ENCODE results near the gene CSMD2. TPM values are rescaled to one million over a fixed set of nuclear protein-coding genes. Genes with fewer than 3 reads are reported as not detected.

The CSMD2 gene
- total and polyA plus RNA-seq, 2 of the 8 experiments (the other 6 are each of a cell fraction or from before 2014, with no cell fraction given) = 7.0 to 14.7 TPM

- H3K36me3 ChIP-seq (ENCODE audit: control insufficient read depth in 2 of 4, insufficient read depth in 4 of 4, low read length in 3 of 4) = no peaks in the 10 kb centered on the region
- H3K4me3 ChIP-seq (ENCODE audit: extremely low read depth in 1 of 4, insufficient read depth in 2 of 4, low read depth in 3 of 4, low read length in 4 of 4) = no peak overlapping the region
- no peak overlapping the region for H3K4me2 ChIP-seq (ENCODE audit: insufficient read depth in 1 of 2, low read depth in 2 of 2, low read length in 2 of 2)
- no peak overlapping the region; the same call in 1 of the 2 replicates for H3K18ac ChIP-seq (ENCODE audit: extremely low read depth, low read length)
- peaks cover 0 to 6% of the 10 kb centered on the region in 2 experiments for H4K20me1 ChIP-seq (replicated peaks in 1 of 2; ENCODE audit: control insufficient read depth in 1 of 2, insufficient read depth in 2 of 2, low read length in 2 of 2)
- no peak overlapping the region for H4K8ac ChIP-seq (ENCODE audit: extremely low read depth, insufficient read depth, low read length)
- no peak overlapping the region for H2BK20ac ChIP-seq (ENCODE audit: low read length)
- no peak overlapping the region; the same call in 1 of the 2 replicates for H2BK15ac ChIP-seq (ENCODE audit: low read length)
- WGBS, 2 experiments (ENCODE audit: extremely low coverage in 1 of 2, insufficient coverage in 1 of 2, insufficient read length in 1 of 2, insufficient replicate concordance in 2 of 2, low coverage in 1 of 2, low lambda C conversion rate in 2 of 2, missing lambda C conversion rate in 1 of 2) = 85% methylated on average over 5 of the region's 5 CpGs; no CpG with 5 or more reads in 1 of the 2 experiments
- peak overlapping the region; percentile 8; the same call in 1 of the 2 replicates for H2AK5ac ChIP-seq (ENCODE audit: low read depth, low read length)
- no peak overlapping the region for H3K14ac ChIP-seq (ENCODE audit: insufficient read length)
- no peaks in the 10 kb centered on the region; a peak in 1 of 4 replicates for H3K79me2 ChIP-seq (ENCODE audit: control insufficient read depth in 1 of 2, insufficient read depth in 2 of 2, low read length in 2 of 2)
- no peaks in the 10 kb centered on the region for H3K23me2 ChIP-seq (ENCODE audit: low read depth, low read length)
- no peak overlapping the region for H4K5ac ChIP-seq (ENCODE audit: insufficient read length, low read depth, low read length)
- H2BK120ac ChIP-seq (replicated peaks; ENCODE audit: low read depth, low read length) = no peak overlapping the region
- peaks cover 0 to 2% (median 0%) of the 10 kb centered on the region in 4 experiments; a peak in 2 of 7 replicates for H3K4me1 ChIP-seq (replicated peaks in 1 of 4; ENCODE audit: control insufficient read depth in 3 of 4, insufficient read depth in 4 of 4, low read length in 3 of 4)
- no peak overlapping the region for H3K4ac ChIP-seq (replicated peaks; ENCODE audit: insufficient read length, low read depth, low read length)
- DNase-seq (ENCODE audit: low read depth in 1 of 2, low spot score in 2 of 2) (no peak), FAIRE-seq (no peak)
- H3K56ac ChIP-seq (replicated peaks; ENCODE audit: insufficient read length, low read depth, low read length) = no peak overlapping the region
- no peak overlapping the region for H3K23ac ChIP-seq (ENCODE audit: insufficient read length)
- H2BK12ac ChIP-seq (ENCODE audit: low read depth, low read length) = no peak overlapping the region
- no peak overlapping the region for H4K91ac ChIP-seq (replicated peaks; ENCODE audit: insufficient read length, low read length)
- ChIA-PET POLR2A (ENCODE audit: partially characterized antibody) (interaction anchor here (1.3 kb wide), 1 partner anchor 13 kb away, joined by 3 read pairs; no protein-coding TSS in a partner anchor), CTCF (ENCODE audit: partially characterized antibody) (interaction anchor here (1.1 to 1.9 kb wide), 3 partner anchors 11 to 33 kb away, joined by 3 to 7 read pairs (median 4); no protein-coding TSS in a partner anchor)
- H3K9me3 ChIP-seq (ENCODE audit: insufficient read depth in 2 of 2, low read depth in 1 of 2, low read length in 1 of 2) = no peaks in the 10 kb centered on the region
- no peak overlapping the region for H3K27ac ChIP-seq (ENCODE audit: low read depth, low read length)
- H2BK5ac ChIP-seq (ENCODE audit: low read depth, low read length) = no peak overlapping the region
- H3K27me3 ChIP-seq (replicated peaks in 1 of 4; ENCODE audit: control insufficient read depth in 3 of 4, extremely low read depth in 1 of 4, insufficient read depth in 3 of 4, low read length in 3 of 4) = no peaks in the 10 kb centered on the region
- no peak overlapping the region for H2AFZ ChIP-seq (ENCODE audit: low read length)
- H3K79me1 ChIP-seq (ENCODE audit: low read depth, low read length) = peaks cover 4% of the 10 kb centered on the region; the same call in 1 of the 2 replicates
- no peak overlapping the region for H3K9ac ChIP-seq (replicated peaks in 1 of 4; ENCODE audit: extremely low read depth in 1 of 4, low read depth in 3 of 4, low read length in 3 of 4)
- TF ChIP-seq CHD2 (IDR thresholded peaks at IDR 0.05; ENCODE audit: low read length) = no peak
- TF ChIP-seq BACH1 (IDR thresholded peaks at IDR 0.05; ENCODE audit: low read length) = no peak
- no peak for TF ChIP-seq RFX5 (IDR thresholded peaks at IDR 0.05; ENCODE audit: borderline replicate concordance, low read depth, low read length)
- TF ChIP-seq SAP30 (IDR thresholded peaks at IDR 0.05; ENCODE audit: insufficient read depth, insufficient replicate concordance, low read length) = no peak
- TF ChIP-seq SIN3A (conservative IDR thresholded peaks at IDR 0.05 in 1 of 2, IDR thresholded peaks at IDR 0.05 in 1 of 2; ENCODE audit: low read depth in 1 of 2, low read length in 2 of 2) = no peak
- TF ChIP-seq CBX5 (IDR thresholded peaks at IDR 0.05; ENCODE audit: low read depth, low read length) = no peak
- no peak for TF ChIP-seq SRF (IDR thresholded peaks at IDR 0.05; ENCODE audit: low read depth, low read length)
- TF ChIP-seq SP2 (IDR thresholded peaks at IDR 0.05; ENCODE audit: low read length) = no peak
- TF ChIP-seq TAF1 (IDR thresholded peaks at IDR 0.05; ENCODE audit: low read depth, low read length) = no peak
- TF ChIP-seq EP300 (IDR thresholded peaks at IDR 0.05; ENCODE audit: borderline replicate concordance in 1 of 2, low read depth in 2 of 2, low read length in 2 of 2) = no peak
- TF ChIP-seq NANOG (IDR thresholded peaks at IDR 0.05; ENCODE audit: insufficient read depth, low read depth, low read length, poor library complexity, severe bottlenecking) = no peak
- no peak for TF ChIP-seq KDM4A (IDR thresholded peaks at IDR 0.05; ENCODE audit: low read depth, low read length, severe bottlenecking)
These were observed 178.5 kb downstream of the CSMD2 start for GRCh38 chr1:33986390-33987095.
